ENCODE results near the gene NOS1AP. TPM values are rescaled to one million over a fixed set of nuclear protein-coding genes. Genes with fewer than 3 reads are reported as not detected.
A peak's percentile ranks its signal among the peaks of the same experiment; 100 is the strongest.

NOS1AP gene
- 10 to 100 TPM; 11.8 to 17.4 (median 14.3) TPM for total RNA-seq
- long read RNA-seq, donor 1, partial matches to known transcripts = 12 of 21 reads
- long read RNA-seq, donor 1, other reads (novel, unspliced or antisense) = 7 of 21 reads
- long read RNA-seq, donor 2, partial matches to known transcripts = 4 of 4 reads
- long read RNA-seq, donor 2, other reads (novel, unspliced or antisense) = 0 of 4 reads

- peaks cover 14% of the 10 kb centered on the region for H3K4me1 ChIP-seq (ENCODE audit: low read depth)
- H3K36me3 ChIP-seq (ENCODE audit: low read depth) = no peaks in the 10 kb centered on the region
- ATAC-seq = peak; percentile 94
- no peaks in the 10 kb centered on the region for H3K9me3 ChIP-seq
- DNase-seq = peak; percentile 88 to 93 (median 89)
- no peak for TF ChIP-seq CTCF (IDR thresholded peaks at IDR 0.05)
- H3K4me3 ChIP-seq = peak within 1 kb of the TSS; percentile 63
- intact Hi-C loops (cut with DNase I, micrococcal nuclease) = no loop called here
These were observed at the start of gene NOS1AP for GRCh38 chr1:162069334-162070093. NOS1AP (plus strand) TSS chr1:162069691; CDS start chr1:162070178, 487 bp downstream.

GRCh38 chr1:162020150-162020549 is 49.3 kb upstream of the NOS1AP start:
- no peaks in the 10 kb centered on the region for H3K36me3 ChIP-seq (ENCODE audit: low read depth)
- no peak for ATAC-seq
- intact Hi-C loops (cut with DNase I, micrococcal nuclease) = loop anchor here in 1 of 2 donors (5.0 to 10.0 kb wide), 2 partner anchors 45 to 228 kb away; no protein-coding TSS in a partner anchor
- no peak for DNase-seq
- H3K9me3 ChIP-seq = no peaks in the 10 kb centered on the region
- TF ChIP-seq CTCF (IDR thresholded peaks at IDR 0.05) = no peak
- H3K4me3 ChIP-seq = no peak overlapping the region
- H3K4me1 ChIP-seq (ENCODE audit: low read depth) = no peaks in the 10 kb centered on the region

GRCh38 chr1:162021124-162021523 is 48.4 kb upstream of the NOS1AP start:
- intact Hi-C loops (cut with DNase I, micrococcal nuclease) = loop anchor here in 1 of 2 donors (5.0 to 10.0 kb wide), 2 partner anchors 46 to 229 kb away; no protein-coding TSS in a partner anchor

DNA sequence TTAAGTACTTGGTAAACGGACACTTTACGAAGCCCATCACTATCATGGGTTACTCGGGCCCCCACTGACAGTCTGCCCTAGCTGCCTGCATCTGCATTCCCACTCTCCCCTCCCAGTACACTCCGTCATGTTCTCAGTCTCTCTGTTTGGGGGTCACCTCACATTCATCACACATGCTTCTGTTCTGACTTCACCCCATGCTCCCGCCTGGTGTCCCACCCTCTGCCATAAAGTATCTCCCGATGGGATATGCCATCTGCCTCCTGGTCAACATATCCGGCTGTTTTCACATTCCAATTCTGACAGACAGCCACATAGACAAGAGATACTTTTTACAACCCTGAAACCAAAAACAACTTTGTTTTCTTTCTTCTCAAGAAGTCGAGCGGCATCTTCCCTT is 46.9 kb upstream of the NOS1AP start:
- H3K4me3 ChIP-seq = no peak overlapping the region
- no peaks in the 10 kb centered on the region for H3K4me1 ChIP-seq (ENCODE audit: low read depth)
- H3K9me3 ChIP-seq = no peaks in the 10 kb centered on the region
- ATAC-seq = no peak
- no peaks in the 10 kb centered on the region for H3K36me3 ChIP-seq (ENCODE audit: low read depth)
- intact Hi-C loops (cut with DNase I, micrococcal nuclease) = loop anchor here in 1 of 2 donors (5.0 to 10.0 kb wide), 2 partner anchors 48 to 230 kb away; no protein-coding TSS in a partner anchor
- DNase-seq = no peak
- TF ChIP-seq CTCF (IDR thresholded peaks at IDR 0.05) = no peak

More at GRCh38 chr1:162021124-162021523, 48.4 kb upstream of the NOS1AP start:
- no peak for ATAC-seq
- Histone ChIP-seq H3K4me3 (no peak overlapping the region), H3K9me3 (no peaks in the 10 kb centered on the region), H3K36me3 (ENCODE audit: low read depth) (no peaks in the 10 kb centered on the region), H3K4me1 (ENCODE audit: low read depth) (no peaks in the 10 kb centered on the region)
- no peak for DNase-seq
- no peak for TF ChIP-seq CTCF (IDR thresholded peaks at IDR 0.05)

DNA sequence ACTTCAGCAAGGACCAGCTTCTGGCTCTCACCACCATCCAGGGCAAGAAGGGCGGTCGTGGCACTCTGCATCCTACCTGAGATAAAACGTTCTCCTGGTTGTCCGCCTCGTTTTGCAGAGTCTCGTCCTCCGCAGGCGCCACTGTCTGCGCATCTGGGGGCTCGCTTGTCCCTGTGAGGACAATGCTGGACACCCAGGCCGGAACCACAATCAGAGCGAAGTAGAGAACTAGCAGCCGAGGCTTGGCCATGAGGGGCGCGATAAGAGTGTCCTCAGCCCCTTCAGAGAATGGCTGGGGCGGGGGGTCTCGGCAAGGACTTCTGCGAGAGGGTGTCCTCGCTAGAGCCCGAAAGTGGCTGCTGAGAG is 46.3 kb upstream of the NOS1AP start:
- ATAC-seq (no peak), DNase-seq (no peak)
- intact Hi-C loops (cut with DNase I, micrococcal nuclease) = loop anchor here in 1 of 2 donors (5.0 to 10.0 kb wide), 2 partner anchors 48 to 231 kb away; no protein-coding TSS in a partner anchor
- Histone ChIP-seq H3K9me3 (no peaks in the 10 kb centered on the region), H3K4me1 (ENCODE audit: low read depth) (no peaks in the 10 kb centered on the region), H3K4me3 (no peak overlapping the region), H3K36me3 (ENCODE audit: low read depth) (no peaks in the 10 kb centered on the region)
- no peak for TF ChIP-seq CTCF (IDR thresholded peaks at IDR 0.05)

Data from mucosa of descending colon (tissue), 3 donors.